Thyroid gland (tissue), 4 donors: Measurements from ENCODE around the gene CCDC184.

ENCODE experiments used
- POLR2A ChIP-seq, 2 donors: fragments of 450-650 bp; IDR thresholded peaks; one replicate each; pipeline ENCODE4 v1.6.1; 2017; ENCODE audit warnings: antibody characterized with exemption in 2 of 2, mild to moderate bottlenecking in 2 of 2, moderate library complexity in 1 of 2
- TF ChIP-seq, protein P1 (sequence below), 6 experiments: fragments of 200-600 bp in 3 of 6; fragments of 450-650 bp in 3 of 6; sonication (generic) in 3 of 6; IDR thresholded peaks; one replicate each; pipeline ENCODE4 v1.5.1; 2016 to 2019; ENCODE audit warnings: antibody characterized with exemption in 6 of 6, mild to moderate bottlenecking in 2 of 6, inconsistent platforms in 1 of 6, moderate library complexity in 1 of 6

DNA sequence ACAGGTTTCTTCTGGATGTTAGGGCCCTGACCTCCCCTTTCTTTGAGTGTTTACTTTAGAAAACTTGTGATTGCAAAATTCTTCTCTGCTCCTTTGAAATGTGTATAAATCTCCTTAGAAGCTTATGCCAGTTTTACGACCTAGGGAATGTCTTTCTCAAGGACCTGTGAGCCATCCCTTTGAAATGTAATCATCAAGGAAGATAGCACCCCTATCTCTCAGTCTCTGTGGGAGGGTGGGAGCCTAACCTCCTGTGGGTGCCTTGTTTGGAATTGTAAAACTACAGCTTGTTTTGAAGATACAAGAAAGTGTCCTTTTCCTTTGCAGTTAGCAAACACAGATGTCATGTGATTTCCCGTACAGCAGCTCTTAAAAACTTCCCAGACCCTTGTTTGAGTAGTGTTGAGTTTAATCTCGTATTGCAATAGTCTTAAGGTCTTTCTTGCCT, 16.4 kb downstream of the CCDC184 start:
- TF ChIP-seq, protein P1, sequence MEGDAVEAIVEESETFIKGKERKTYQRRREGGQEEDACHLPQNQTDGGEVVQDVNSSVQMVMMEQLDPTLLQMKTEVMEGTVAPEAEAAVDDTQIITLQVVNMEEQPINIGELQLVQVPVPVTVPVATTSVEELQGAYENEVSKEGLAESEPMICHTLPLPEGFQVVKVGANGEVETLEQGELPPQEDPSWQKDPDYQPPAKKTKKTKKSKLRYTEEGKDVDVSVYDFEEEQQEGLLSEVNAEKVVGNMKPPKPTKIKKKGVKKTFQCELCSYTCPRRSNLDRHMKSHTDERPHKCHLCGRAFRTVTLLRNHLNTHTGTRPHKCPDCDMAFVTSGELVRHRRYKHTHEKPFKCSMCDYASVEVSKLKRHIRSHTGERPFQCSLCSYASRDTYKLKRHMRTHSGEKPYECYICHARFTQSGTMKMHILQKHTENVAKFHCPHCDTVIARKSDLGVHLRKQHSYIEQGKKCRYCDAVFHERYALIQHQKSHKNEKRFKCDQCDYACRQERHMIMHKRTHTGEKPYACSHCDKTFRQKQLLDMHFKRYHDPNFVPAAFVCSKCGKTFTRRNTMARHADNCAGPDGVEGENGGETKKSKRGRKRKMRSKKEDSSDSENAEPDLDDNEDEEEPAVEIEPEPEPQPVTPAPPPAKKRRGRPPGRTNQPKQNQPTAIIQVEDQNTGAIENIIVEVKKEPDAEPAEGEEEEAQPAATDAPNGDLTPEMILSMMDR (IDR thresholded peaks at IDR 0.05): no peak
- peak in 1 of 2 donors; percentile 32 for TF ChIP-seq POLR2A (IDR thresholded peaks at IDR 0.05)
